22Rv1 (cell line): ENCODE data around the gene PHKB.
"Not testable (repeated sequence)": the region's sequence is repeated elsewhere in the genome, so short reads cannot be mapped to it uniquely, and the experiment has no call there.

Source experiments
- CTCF ChIP-seq: fragments of 450-650 bp; IDR thresholded peaks from 2 replicates; pipeline ENCODE4 v1.5.1; 2017; ENCODE audit warnings: mild to moderate bottlenecking
- ZFX ChIP-seq: fragments of 450-650 bp; IDR thresholded peaks from 2 replicates; pipeline ENCODE4 v1.6.1; 2017; ENCODE audit warnings: antibody characterized with exemption, borderline replicate concordance

- not testable (repeated sequence) for TF ChIP-seq CTCF, ZFX
Observed at GRCh38 chr16:47551185-47551584, 90.1 kb downstream of the PHKB start.
